ENCODE measurements around the gene EDDM3A.
"Not testable (repeated sequence)": the region's sequence is repeated elsewhere in the genome, so short reads cannot be mapped to it uniquely, and the experiment has no call there.

EDDM3A gene

GRCh38 chr14:20732477-20732876, 13.2 kb upstream of the EDDM3A start:
- no peak for TF ChIP-seq CTCF (IDR thresholded peaks at IDR 0.05; ENCODE audit: insufficient read depth, low read depth, low read length, missing control alignments)
- no peak overlapping the region for H3K4me3 ChIP-seq (ENCODE audit: low read depth, low read length)
- DNase-seq (ENCODE audit: low read depth), result no peak

DNA sequence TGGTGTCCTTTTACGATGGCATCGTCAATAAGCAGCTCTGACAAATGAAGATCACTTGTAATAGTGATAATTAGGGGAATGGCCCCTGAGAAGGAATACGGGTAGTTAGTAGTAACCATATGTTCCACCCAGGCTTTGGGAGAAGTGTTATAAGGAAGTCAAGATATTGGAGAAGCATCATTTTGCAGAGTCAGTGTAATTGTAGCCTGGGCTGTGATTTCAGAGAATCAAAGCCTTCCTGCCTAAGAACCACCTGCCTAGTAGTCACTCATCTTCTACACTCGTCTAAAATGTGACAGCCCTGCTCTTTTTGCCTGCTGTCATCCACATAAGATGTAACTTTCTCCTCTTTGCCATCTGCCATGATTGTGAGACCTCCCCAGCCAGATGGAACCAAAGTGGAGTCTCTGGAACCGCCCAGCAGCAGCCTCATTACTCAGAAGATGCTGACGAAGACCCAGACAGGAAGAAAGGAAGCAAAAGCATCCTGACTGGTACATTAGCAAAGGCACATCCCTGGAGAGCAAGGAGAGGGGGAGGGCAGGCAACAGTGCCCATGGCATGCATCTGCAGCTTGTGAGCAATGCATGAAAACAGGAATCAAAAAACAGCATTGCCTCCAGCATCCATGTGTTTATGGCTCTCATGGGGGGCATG, 12.6 kb upstream of the EDDM3A start:
- TF ChIP-seq CTCF (IDR thresholded peaks at IDR 0.05; ENCODE audit: insufficient read depth, low read depth, low read length, missing control alignments), result no peak
- H3K4me3 ChIP-seq (ENCODE audit: low read depth, low read length), result no peak overlapping the region
- no peak for DNase-seq (ENCODE audit: low read depth)

GRCh38 chr14:20733684-20734429, 11.8 kb upstream of the EDDM3A start:
- no peak for DNase-seq (ENCODE audit: low read depth)
- H3K4me3 ChIP-seq (ENCODE audit: low read depth, low read length), result no peak overlapping the region
- TF ChIP-seq CTCF (IDR thresholded peaks at IDR 0.05; ENCODE audit: insufficient read depth, low read depth, low read length, missing control alignments), result no peak

- no peak for DNase-seq (ENCODE audit: low read depth)
- no peak for TF ChIP-seq CTCF (IDR thresholded peaks at IDR 0.05; ENCODE audit: insufficient read depth, low read depth, low read length, missing control alignments)
- no peak overlapping the region for H3K4me3 ChIP-seq (ENCODE audit: low read depth, low read length)
Measured at GRCh38 chr14:20734430-20734806, 11.3 kb upstream of the EDDM3A start.

DNA sequence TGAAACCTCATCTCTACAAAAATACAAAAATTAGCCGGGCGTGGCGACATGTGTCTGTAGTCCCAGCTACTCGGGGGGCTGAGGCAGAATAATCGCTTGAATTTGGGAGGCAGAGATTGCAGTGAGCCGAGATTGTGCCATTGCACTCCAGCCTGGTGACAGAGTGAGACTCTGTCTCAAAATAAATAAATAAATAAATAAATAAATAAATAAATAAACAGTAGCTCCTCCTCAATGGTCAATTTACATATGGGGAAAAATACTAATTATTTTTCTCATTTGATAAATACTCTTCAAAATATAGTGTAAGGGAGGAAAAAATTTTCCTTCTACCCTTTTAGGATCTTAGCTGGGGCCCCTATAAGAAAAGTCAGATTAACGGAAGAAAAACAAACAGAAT, 7.4 kb upstream of the EDDM3A start:
- not testable (repeated sequence) for H3K4me3 ChIP-seq (ENCODE audit: low read depth, low read length); DNase-seq (ENCODE audit: low read depth)

DNA sequence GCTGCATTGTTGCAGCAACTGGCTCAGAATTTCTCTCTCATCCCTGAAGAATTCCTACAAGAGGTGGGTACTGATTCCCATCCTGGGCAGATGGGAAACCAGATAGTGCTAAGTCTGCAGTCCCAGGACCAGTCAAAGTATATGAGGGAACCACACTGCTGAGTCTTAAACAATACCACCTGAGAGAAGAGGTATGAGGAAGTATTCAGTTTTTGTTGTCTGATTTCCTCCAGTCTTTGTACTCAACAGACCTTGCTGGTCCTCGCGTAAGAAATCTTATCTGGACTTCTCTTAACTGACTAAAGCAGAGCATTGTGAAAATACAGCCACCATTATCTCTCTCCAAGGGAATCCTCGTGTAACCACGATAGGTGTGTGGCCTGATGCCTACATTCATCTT, 3.6 kb upstream of the EDDM3A start:
- H3K4me3 ChIP-seq (ENCODE audit: low read depth, low read length), result no peak overlapping the region
- no peak for TF ChIP-seq CTCF (IDR thresholded peaks at IDR 0.05; ENCODE audit: insufficient read depth, low read depth, low read length, missing control alignments)
- no peak for DNase-seq (ENCODE audit: low read depth)

- H3K4me3 ChIP-seq (ENCODE audit: low read depth, low read length), result no peak overlapping the region
- no peak for TF ChIP-seq CTCF (IDR thresholded peaks at IDR 0.05; ENCODE audit: insufficient read depth, low read depth, low read length, missing control alignments)
- no peak for DNase-seq (ENCODE audit: low read depth)
Measured at GRCh38 chr14:20743556-20743955, 2.1 kb upstream of the EDDM3A start.
